GM12872 (cell line): ENCODE measurements around the gene TMC5.

Source experiments
- TF ChIP-seq, protein P1 (sequence below): IDR thresholded peaks from 3 replicates; pipeline ENCODE4 v1.5.1; 2011; ENCODE audit warnings: low read depth, mild to moderate bottlenecking, low read length, moderate library complexity; ENCODE audit not compliant: insufficient read depth

The TMC5 gene

DNA sequence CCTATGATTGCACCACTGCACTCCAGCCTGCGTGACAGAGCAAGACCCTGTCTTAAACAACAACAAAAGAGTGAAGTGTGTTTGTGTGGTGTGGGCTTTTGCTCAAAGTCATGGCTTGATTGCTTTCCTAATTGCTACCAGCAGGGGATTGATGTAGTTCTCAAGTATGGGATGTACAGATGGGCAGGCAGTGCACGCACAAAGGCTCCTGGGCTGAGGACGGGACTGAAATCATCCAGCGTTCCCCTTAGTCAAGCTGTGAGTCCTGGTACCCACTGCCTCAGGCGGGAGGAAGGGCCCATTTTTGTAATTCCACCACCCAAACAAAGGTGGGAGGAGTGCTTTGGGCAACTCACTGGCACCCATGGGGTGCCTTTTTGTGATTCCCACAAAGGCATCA is 56.9 kb downstream of the TMC5 start:
- TF ChIP-seq, protein P1, sequence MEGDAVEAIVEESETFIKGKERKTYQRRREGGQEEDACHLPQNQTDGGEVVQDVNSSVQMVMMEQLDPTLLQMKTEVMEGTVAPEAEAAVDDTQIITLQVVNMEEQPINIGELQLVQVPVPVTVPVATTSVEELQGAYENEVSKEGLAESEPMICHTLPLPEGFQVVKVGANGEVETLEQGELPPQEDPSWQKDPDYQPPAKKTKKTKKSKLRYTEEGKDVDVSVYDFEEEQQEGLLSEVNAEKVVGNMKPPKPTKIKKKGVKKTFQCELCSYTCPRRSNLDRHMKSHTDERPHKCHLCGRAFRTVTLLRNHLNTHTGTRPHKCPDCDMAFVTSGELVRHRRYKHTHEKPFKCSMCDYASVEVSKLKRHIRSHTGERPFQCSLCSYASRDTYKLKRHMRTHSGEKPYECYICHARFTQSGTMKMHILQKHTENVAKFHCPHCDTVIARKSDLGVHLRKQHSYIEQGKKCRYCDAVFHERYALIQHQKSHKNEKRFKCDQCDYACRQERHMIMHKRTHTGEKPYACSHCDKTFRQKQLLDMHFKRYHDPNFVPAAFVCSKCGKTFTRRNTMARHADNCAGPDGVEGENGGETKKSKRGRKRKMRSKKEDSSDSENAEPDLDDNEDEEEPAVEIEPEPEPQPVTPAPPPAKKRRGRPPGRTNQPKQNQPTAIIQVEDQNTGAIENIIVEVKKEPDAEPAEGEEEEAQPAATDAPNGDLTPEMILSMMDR = no peak

DNA sequence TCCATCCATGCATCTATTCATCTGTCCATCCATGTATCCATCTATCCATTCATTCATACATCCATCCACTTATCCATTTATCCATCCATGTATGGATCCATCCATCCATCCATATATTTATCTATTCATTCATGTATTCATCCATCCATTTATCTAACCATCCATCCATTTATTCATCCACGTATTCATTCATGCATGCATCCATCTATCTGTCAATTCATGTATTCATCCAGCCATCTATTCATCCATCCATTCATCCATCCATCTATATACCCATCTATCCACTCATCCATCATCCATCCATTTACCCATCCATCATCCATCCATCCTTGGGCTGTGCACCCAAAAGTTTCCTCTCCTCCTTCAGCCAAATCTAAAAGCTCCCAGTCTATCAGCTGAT is 60.8 kb downstream of the TMC5 start:
- TF ChIP-seq, protein P1 = no peak

GRCh38 chr16:19479302-19479721 is 61.6 kb downstream of the TMC5 start:
- TF ChIP-seq, protein P1 = no peak

DNA sequence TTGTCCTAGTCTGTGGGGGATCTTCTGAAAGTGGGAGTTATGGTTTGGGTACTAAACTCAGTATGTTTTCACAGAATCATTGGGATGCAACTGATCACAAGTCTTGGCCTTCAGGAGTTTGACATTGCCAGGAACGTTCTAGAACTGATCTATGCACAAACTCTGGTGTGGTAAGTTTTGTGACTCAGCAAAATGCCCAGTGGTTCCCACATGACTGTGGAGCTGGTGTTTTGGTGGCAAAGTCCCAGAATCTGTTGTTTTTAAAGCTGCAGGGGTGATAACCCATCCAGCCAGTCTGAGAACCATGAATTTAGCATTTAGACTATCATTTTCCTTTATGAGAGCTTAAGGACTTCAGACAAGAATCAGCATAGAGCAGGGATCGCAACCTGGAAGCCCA is 63.6 kb downstream of the TMC5 start:
- TF ChIP-seq, protein P1 = no peak

- TF ChIP-seq, protein P1 = no peak
Observed at GRCh38 chr16:19481769-19482168, 64.1 kb downstream of the TMC5 start.

GRCh38 chr16:19482291-19482690 is 64.6 kb downstream of the TMC5 start:
- TF ChIP-seq, protein P1 = no peak

GRCh38 chr16:19484096-19484495 is 66.4 kb downstream of the TMC5 start:
- TF ChIP-seq, protein P1 = no peak

- TF ChIP-seq, protein P1 = no peak
Observed at GRCh38 chr16:19485611-19486010, 67.9 kb downstream of the TMC5 start.
